HG03558 (cell line): ENCODE measurements around the gene CHRNA7.
"Not testable (repeated sequence)": the region's sequence is repeated elsewhere in the genome, so short reads cannot be mapped to it uniquely, and the experiment has no call there.

ENCODE experiments used
- ATAC-seq: cut with Tn5 transposase; IDR thresholded peaks from one replicate; pipeline ENCODE4 v1.9.1; 2021; ENCODE audit warnings: moderate number of reproducible peaks; ENCODE audit not compliant: unreplicated experiment; ENCODE audit errors: extremely low read depth

CHRNA7 gene

DNA sequence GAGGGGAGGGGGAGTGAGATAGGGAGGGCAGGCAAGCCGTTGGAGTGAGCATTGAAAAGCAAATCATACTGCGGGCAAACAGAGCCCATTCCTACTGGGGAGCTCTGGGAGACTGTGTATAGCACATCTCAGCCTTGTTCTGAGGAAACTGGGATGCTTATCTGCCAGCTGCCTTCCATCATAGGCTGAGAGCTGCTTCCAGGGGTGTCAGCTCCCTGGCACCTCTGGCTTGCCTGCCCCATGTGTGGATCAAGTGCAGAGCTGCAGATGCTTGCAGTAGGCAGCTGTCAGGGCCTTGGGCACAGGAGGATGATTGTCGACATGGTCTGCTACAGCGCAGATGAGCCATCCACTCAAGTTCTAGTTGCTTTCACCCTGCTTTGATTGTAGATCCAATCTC lies 86.8 kb downstream of the CHRNA7 start:
- ATAC-seq, result no peak

DNA sequence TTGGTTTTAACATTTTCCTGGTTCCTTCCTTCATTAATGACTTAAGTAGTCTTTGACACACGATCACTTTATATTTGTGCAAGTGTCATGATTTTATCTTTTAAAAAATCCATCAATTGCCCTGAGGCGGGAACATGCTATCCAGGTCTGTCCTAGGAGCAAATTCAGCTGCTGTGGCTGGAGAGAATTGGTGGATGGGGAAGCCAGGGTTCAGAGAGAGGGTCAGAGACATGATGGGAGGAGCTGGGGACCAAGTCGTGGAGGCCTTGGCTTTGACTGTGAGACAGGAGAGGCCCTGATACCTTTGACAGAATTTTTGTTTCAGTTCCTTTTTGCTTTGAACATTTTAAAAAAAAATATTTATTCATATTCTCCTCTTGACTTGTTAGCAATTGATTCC lies 89.0 kb downstream of the CHRNA7 start:
- ATAC-seq, result no peak

DNA sequence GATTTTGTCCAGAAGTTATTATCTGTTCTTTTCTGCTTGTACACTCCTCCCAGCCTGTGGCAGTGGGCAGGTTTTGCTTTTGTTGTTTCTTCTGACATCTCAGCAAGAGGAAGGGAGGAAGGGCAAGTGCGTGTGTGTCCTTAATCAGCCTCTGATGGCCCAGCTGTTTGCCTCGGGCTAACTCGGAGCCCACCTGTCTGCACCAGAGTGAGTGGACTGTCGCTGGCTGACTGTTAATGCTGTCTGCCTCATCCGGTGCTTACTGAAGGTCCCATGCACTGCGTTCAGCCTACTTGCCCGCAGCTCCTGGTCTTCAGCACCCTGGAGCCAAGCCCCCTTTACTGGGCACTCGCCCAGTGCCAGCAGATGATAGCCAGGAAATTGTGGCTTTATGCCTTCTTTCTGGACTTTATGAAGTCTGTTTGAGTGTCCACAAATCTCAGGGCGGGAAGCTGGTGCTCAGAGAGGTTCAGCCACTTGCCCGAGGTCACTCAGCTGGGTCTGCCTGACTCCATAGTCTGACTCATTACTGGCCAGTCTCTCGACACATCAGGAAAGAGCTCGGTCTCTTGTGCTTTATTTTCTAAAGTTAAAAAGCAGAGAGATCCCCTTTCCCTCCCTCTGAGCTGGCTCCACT lies 89.5 kb downstream of the CHRNA7 start:
- no peak for ATAC-seq

DNA sequence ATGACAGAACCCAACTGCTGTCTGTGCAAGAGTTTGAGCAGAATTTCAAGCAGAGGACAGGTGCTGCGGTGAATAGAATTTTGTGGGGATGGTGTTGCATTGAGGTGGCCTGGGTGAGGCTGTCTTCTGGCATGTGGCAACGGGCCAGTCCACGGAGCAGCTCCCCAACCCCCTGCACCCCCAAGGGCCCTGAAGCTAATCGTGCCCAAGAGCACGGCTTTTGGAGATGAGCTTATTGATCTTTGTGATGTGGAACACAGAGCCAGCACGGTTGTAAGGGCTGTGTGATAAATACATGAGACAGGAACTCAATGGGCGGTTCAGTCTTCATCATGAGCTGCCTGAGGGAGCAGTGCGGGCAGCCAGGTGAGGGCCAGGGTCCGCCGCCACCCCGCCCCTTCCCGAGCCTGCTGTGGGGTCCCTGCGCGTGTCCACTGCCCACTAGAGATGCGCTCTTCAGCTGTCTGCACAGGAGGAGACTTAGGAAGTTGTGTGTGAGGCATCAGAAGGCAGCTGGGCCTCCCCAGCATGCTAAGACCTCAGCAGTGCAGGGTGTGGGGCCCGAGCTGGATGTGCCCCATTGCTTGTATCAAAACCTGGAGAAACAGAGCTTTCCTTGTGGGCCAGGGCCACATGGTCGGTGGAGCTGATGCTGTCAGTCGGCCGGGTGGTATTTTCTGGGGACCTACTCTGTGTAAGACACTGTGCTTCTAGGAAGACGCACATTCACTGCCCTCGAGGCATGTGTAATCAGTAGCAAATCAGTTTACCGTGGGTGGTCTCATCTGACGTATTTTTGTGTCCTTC lies 90.5 kb downstream of the CHRNA7 start:
- no peak for ATAC-seq

DNA sequence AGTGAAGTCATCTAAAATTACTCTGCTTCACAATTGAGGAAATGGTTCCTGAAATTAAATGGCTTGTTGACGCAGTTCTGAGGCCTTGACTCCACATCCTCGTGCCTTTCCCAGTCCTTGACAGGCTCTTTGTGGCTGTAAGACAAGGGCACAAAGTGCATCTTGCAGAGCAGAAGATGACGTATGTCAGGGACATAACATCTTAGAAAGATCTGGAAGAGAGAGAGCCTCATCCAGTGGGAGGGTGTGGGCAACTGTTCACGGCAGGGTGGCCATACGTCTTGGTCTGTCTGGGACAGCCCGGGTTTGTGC lies 91.0 kb downstream of the CHRNA7 start:
- ATAC-seq, result no peak

DNA sequence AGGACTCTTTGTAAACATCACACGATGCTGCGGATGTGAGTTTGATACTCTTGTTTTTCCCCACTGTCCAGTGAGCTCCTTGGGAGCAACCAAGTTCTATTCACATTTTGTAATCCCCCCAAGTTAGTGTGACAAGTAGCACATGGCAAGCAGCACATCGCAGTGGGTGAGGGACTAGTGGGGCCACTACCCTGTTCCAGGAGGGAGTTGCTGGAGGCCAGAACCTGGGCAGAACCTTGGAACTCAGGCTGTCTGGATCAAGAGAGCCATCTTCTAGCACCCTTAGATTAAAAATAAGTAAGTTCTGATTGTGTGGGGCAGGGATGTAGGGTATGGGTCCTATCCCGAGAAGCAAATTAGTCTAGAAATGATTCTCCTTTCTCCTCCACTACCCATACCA lies 91.7 kb downstream of the CHRNA7 start:
- no peak for ATAC-seq

DNA sequence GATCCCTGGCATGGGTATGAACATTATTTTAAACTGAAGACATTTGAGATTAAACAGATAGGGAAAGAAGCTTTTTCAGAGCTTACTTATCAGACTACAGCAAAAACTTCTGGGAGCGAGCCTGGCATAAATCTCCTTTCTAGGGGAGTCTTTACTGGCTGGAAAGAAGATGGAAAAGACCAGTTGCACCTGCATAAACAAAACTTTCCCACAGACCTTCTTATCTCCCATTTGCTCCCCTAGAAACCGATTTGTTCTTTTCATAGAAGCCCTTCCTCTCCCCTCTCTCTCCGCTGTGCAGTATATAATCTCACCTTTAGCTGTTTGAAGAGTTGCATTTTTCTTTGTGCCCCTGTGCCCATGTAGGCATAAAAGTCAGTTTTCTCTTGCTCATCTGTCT lies 93.2 kb downstream of the CHRNA7 start:
- no peak for ATAC-seq

DNA sequence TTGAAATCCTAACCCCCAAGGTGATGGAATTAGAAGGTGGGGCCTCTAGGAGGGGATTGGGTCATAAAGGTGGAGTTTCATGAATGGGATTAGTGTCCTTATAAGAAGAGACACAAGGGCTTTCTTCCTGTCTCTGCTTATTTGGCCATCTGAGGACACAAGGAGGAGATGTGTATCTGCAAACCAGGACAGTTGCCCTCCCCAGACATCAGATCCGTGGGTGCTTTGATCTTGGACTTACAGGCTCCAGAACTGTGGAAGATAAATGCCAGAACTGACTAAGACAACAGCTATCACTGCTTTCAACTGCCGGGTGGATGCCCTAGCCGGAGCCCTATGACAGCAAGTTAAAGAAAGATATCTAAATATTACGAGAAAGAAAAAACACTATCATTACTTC lies 94.4 kb downstream of the CHRNA7 start:
- no peak for ATAC-seq

DNA sequence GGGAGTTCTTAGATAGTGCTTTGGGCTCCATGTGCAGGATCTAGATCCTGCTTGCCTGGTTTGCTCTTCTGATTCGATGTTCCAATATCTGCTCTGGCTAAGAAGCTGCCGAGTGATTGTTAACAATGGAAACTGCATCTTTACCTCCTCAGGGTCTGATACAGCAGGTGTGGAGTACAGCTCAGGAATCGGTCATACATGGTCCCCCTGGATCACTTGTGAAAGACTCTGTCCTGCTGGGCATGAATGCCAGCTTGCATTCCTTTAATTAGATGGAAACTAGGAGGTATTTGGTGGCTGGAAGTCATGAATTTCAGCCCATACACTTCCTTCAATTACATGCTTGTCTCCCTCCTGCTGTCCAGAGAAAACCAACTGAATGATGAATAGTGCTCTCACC lies 95.3 kb downstream of the CHRNA7 start:
- ATAC-seq, result no peak

DNA sequence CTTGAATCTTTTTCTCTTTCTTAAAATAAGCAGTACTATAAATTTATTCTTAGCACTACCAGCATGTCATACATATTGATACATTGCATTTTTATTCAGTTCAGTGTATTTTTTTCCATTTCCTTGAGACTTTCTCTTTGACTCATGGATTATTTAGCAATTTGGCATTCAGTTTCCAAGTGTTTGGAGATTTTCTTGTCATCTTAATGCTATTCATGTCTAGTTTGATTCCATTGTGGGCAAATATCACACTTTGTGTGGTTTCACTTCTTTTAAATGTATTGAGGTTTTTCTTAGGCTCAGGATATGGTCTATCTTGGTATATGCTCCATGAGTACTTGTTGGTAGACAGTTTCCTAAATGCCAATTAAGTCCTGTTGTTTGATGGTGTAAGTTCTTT lies 99.5 kb downstream of the CHRNA7 start:
- ATAC-seq, result no peak

DNA sequence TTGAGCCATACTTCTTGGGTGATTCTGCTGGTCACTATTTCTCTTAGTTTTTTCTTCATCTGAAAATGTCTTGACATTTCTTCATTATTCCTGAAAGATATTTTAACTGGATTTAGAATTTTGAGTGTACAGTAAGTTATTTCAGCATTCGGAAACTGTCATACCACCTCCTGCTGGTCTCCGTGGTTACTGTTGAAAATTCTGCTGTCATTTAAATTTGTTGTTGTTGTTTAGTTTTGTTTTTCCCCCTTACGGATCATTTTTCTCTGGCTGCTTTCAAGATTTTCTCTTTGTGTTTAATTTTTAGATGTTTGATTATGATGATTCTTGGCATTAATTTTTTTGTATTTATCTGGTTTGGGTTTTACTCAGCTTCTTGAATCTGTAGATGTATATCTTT lies 100.5 kb downstream of the CHRNA7 start:
- no peak for ATAC-seq

DNA sequence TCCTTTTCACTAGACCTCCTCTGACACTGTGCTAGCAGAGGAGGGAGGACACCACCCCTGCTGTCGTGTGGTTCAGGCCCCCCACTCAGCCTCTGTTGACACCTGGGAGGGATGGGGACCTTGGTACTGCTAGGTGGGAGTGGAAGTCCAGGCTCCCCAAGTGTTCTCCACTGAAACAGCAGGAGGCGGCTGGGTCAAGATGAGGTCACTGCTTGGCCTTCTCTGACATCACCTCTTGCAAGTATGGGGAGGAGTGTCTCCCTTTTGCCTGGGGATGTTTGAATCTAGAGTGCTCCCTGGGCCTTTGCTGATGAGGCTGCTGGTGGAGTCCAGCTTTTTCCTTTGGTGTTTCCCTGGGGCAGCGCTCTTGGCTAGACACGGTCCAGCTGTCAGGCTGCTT lies 101.5 kb downstream of the CHRNA7 start:
- ATAC-seq, result no peak

DNA sequence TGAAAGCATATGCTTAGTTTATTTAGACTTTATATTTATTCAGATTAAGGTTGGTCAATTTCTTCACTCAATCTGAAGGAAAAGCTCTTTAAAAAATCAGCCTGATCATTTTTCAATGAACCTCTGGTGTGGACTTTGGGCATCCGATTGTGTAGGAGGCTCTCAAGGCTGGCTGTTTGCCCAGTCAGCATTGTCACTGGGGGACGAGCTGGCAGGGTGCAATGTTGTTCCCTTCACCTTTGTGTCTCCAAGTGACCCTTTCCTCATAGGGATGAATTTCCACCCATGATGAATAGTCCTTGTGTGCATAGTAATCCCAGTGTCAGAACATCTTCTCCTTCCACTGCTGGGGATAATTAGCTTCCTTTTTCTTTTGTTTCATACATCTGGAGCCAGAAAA lies 102.5 kb downstream of the CHRNA7 start:
- ATAC-seq, result no peak

DNA sequence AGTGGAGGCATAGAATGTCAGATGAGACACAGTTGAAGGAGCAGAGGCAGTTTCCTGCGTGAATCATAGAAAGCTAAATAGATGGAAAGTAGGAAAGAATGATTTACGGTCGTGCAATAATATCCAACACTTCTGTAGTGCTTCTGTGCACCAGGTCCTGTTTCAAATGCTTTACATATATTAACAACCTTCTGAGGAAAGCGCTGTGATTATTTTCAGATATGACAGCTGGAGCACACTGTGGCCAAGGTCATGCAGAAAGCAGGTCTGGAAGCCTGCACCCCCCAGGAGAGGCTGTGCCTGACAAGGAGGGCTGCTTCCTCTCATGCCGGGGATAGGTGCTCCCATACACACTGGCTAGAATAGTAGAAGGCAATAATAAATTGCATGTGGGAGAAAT lies 104.5 kb downstream of the CHRNA7 start:
- no peak for ATAC-seq

DNA sequence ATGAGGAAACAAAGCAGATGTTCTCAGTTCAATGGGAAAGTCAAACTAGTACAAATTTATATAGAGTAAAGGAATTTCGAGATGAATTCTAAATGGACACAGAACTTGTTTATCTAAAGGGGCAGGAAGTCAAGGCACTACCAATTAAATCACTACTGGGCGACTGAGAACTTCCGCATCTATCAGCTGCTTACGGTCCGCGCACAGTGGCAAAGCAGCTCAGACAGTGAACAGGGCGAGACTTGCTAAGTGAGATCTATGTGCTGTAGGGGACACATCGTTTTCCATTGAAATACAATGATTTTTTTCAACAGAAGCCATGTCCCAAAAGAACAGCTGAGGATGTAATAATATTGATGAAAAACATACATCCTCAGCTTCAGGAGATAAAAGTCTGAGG lies 105.0 kb downstream of the CHRNA7 start:
- ATAC-seq, result no peak

DNA sequence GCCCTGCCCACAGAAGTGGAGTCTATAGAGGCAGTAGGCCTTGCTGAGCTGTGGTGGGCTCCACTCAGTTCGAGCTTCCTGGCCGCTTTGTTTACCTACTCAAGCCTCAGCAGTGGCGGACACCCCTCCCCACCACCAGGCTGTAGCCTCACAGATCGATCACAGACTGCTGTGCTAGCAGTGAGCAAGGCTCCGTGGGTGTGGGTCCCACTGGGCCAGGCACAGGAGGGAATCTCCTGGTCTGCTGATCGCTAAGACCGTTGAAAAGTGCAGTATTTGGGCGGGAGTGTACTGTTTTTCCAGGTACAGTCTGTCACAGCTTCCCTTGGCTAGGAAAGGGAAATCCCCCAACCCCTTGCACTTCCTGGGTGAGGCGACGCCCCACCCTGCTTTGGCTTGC lies 115.2 kb downstream of the CHRNA7 start:
- not testable (repeated sequence) for ATAC-seq

DNA sequence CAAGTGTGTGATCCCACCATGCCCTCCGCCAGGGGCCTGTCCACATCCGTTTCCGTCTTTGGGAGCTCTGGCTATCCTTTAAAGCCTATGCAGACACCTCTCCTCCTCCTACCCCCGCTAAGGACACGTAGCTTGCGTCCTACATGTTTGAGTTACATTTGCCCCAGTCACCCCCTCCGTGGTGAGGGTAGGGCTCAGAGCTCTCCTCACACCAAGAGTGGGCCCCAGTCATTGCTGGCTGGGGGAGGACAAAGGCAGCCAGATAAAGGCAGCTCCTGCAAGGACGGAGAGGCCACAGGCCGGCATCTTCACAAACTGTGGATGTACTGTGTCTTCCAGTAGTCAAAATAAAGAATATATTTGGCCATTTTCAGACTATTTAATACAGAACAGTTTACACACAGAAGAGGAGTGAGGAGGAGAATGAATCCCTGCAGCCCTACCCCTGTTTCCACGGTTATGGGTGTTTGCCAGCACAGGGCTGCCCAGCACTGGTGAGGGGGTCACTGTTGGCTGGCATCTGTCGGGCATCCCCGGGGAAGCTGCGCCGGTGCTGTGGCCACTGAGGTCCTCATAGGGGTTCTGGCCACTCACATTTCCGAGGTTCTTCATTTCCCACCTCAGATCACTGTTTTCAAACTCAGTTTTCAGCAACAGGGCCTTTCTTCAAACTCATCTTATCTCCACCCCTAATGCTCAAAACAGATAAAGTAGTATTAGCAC lies 118.7 kb downstream of the CHRNA7 start:
- no peak for ATAC-seq

DNA sequence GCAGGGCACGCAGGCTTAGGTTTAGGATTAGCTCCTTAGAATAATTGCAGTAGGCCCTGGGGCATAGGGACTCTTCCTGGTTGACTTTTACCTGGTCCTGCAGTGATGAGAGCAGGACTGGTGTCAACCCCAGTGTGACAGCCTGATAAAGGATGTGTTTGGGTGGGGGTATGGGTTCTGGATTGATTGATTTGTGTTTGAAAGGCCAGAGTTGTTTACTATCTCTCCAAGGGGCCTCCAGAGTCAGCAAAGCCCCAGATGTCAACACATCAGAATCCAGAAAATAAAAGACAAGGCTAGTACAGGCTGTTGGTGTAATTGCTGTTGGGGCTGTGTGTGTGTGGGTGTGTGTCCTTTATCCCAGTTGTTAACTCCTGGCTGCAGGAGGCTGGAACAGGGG lies 122.3 kb downstream of the CHRNA7 start:
- no peak for ATAC-seq

DNA sequence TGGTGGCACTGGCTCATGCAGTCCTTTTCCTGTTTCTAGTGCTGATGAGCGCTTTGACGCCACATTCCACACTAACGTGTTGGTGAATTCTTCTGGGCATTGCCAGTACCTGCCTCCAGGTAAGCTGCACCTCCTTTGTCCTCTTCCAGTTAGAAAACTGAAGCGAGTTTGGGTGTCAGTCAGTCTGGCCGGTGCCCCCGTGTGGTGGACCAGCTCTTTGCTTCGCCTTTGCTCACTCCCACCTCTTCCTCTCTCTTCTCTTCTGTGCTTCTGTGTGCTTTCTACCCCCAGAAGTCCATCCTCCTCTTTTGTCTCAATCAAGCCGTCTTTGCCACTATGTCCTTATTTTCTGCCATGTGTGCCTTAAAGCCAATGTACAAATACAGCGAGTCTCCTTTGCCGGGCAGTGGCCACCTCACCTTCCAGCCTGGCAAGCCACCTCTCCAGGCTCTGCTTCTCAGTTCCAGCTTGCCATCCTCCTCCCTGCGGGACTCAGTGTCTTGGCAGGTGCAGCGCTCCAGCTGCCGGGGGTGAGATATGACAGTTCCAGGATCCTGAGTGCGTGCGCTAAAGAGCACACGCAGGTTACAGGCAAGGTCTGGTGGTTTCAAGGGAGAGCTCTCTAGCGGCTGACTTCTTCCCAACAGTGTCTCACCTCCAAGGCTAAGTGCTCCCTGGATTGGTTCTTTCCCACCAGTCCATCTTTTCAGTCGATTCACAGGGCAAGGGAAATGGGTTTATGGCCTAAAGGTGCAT lies 123.7 kb downstream of the CHRNA7 start:
- not testable (repeated sequence) for ATAC-seq

DNA sequence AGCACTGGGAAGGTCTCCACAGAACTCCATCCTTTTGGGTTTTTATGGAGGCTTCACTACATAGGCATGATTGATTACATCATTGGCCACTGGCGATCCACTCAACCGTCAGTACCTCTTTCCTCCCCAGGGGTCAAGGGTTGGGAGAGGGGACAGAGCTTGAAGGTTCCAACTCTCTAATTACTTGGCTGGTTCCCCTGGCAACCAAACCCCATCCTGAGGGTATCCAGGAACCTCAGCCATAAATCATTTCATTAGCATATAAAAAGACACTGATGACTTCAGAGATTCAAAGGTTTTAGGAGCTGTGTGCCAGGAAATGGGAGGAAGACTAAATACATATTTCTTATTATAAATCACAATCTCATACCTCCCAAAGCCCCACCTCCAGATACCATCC lies 131.8 kb downstream of the CHRNA7 start:
- ATAC-seq, result not testable (repeated sequence)

DNA sequence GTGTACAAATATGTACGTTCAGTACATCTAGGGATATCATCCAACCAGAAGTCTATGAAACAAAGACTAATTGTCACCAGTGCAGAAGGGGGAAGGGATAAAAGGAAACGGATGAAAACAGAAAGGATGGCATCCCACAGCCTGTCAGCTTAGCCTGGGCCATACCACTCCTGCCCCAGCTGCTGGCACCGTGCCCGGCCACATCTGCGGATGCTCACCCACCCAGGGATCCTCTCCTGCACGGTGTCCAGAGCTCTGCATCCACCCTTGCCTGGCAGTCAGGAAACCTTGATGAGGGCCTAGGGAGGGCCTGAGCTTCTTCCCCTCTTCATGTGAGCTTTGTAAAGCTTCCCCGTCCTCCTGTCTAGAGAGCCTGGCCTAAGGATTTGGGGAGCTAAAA lies 133.8 kb downstream of the CHRNA7 start:
- not testable (repeated sequence) for ATAC-seq
